HG03139 (cell line): ENCODE data around the gene C1QL3.

Experiments
- ATAC-seq: cut with Tn5 transposase; IDR thresholded peaks from one replicate; pipeline ENCODE4 v1.9.1; 2021; ENCODE audit not compliant: unreplicated experiment

Gene C1QL3

DNA sequence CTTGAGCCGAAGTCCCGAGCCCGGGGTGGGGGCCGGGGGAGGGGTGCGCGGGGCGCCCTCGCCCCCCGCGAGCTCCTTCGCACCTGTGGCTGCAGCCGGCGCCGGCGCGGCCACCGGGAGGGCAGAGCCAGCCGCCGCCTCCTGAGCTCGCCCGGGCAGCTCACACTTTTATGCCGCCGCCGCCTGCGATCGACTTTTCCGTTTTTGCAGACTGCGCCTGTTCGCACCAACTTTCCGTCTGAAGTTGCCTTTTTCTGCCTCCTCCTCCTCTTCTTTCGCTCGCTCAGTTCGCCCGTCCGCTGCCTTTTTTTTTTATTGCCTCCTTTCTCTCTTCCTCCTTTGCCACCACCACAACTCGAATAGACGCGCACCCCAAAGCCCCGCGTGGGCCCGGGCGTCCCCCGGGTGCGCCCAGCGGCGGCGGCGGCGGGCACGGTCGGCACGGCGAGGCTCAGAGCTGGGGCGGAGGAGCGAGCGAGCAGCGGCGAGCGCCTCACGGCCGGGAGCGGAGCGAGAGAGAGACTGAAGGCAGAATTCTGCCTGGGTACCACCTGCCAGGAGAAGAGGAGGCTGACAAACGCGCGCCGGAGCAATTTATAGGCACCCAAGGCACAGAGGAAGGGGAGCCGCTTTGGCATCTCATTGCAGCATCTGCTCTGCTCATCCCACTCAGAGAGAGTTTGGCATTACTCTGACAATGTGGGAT lies at the start of gene C1QL3:
C1QL3 (minus strand) TSS at position 569 of the 706 bp plus-strand sequence. CDS start 814 bp downstream, outside the sequence.
- peak; percentile 35 for ATAC-seq

DNA sequence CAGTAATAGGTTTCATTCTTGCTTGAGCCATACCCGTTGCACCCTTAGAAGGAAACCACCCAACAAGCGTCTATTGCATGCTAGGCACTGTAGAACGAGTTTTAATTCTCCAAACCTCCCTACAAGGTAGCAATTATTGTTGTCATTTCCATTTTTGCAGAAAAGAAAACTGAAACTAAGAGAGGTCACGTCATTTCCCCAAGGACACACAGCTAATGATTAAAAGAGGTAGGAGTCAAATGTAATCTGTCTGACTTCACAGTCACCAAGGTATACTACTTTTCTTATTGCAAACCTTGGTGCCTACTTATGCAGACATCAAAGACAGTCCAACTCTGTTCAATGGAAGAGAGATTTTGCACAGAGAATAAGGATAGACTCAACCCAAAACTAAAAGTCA lies 49.1 kb upstream of the C1QL3 start:
- ATAC-seq: peak; percentile 91

DNA sequence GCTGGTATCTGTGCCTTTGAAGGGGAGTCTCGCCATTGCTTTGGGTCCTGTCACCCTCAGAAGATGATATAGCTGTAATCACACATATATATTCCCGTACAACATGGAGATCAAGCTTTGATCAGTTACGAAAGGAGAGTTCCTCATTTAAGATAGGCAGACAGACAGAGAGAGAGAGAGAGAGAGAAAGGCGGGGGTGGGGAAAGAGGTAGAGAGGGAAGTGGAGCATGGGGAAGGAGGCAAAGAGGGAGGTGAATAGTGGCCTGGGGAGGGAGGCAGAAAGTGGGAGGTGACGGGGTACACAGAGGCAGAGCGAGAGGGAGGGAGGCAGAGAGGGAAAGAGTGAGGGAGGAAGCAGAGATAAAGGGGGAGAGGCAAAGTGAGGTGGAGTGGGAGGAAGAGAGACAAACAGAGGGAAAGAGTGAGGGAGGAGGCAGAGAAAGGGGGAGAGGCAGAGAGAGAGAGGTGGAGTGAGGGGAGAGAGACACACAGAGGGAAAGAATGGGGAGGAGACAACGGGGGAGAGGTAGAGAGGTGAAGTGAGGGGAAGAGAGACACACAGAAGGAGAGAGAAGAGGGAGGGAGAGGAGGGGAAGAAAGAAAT lies 44.6 kb upstream of the C1QL3 start:
- ATAC-seq: no peak

DNA sequence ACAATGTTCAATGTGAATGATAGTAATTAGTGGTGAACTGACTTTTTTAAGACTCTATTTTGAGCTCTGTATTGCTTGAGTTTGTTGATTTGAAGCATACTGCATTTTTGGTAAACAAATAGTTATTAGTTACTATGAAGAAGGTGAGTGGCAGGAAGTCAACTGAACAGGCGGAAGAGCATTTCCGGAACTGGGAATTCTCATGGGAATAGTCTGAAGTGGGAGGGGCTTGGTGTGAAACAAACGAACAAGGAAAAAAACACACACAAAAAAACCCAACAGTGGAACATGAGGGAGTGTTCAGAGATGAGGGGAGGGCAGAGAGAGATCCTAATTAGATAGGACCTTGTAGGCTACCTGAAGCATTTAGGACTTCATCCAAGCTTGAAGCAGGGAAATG lies 43.9 kb upstream of the C1QL3 start:
- no peak for ATAC-seq

DNA sequence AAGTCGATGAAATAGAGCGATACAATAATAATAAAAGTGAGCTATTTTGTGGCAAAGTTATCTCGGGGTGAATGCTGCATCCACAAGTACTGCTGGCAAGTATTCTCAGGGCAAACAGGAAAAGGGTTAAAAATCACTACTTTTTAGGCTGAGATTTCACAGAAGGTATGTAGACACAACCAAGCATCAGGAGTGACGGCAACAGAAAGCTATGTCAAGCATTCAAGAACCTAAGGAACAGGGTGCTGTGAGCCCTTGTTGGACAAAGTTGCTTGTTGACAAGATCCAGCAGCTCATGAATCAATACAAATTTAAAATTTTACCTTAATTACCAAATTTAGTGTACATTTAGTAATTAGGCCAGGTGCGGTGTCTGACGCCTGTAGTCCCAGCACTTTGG lies 41.2 kb upstream of the C1QL3 start:
- no peak for ATAC-seq

DNA sequence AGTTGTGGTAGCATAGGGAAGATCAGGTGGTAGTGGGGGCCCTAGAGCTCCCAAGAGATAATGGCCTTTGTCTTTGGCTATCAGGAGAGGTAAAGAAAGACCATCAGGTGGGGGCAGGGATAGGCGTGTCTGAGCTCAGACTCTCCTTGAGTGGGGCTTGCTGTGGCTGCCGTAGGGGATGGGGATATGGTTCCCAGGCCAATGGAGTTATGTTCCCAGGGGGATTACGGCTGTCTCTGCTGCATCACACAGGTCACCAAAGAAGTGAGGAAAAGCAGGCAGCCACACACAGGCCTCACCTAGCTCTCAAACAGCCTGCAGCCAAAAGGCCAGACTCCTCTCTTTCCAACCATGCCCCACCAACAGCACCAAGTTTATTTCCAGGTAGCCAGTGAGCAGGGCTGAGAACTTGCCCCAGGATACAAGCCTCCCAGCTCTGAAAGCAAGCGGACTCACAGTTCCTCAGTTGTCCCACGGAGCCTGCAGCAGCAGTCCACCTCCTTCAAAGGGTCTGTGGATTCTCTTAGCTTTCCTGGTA lies 37.6 kb upstream of the C1QL3 start:
- no peak for ATAC-seq

DNA sequence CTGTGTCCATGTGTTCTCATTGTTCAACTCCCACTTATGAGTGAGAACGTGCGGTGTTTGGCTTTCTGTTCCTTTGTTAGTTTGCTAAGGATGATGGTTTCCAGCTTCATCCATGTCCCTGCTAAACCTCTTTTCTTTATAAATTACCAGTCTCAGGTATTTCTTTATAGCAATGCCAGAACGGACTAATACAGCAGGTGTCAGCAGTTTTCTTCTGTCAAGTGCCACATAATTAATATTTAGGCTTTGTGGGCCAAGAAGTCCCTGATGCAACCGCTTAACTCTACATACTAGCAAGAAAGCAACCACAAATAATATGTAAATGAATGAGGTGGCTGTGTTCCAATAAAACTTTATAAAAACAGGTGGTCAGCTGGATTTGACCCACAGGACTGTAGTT lies 26.3 kb upstream of the C1QL3 start:
- no peak for ATAC-seq

DNA sequence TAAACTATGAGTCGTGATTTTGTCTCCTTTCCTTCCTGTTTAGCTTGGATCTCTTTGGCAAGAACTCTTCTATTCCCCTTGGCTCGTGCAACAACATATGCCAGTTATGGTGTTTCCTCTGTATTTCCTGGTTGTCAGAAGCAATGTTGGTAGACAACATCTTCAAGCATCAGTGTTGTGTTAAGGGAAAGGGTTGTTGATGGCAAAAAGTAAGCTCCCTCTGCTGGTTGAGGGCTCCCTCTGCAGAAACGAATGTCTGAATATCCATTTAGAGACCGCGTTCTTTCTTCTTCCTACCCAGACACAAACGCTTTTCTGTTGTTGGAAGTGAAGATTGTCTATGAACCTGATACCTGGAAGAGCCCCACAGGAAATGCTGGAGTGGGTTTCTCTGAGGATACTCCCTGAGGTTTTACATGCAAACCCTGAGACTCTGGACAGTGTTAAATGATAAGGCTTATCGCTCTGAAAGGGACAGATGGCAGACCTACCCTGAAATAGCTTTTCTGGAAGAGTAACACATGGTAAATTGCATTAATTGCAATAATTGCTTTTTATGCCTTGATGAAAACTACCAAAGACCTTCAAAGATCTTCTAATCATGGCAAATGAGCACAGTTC lies 23.5 kb upstream of the C1QL3 start:
- ATAC-seq: peak; percentile 81

DNA sequence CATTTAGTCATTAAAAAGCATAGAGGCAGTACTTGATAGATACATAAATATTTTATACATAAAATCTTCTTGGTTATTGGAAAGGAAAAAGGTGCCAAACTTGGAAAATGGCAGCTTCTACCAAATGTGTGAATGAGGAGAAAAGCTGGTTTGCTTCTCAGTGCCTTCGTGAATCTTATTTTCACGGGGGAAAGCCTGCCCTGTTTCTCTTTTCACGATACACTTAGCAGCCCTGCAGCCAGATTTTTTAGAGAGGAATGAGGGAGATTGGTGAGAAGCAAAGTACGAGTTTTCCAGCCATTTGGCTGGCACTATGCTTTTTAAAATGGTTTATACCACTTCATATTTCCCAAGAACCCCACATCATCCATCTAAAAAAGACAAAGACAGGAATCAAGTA lies 22.9 kb upstream of the C1QL3 start:
- ATAC-seq: no peak

DNA sequence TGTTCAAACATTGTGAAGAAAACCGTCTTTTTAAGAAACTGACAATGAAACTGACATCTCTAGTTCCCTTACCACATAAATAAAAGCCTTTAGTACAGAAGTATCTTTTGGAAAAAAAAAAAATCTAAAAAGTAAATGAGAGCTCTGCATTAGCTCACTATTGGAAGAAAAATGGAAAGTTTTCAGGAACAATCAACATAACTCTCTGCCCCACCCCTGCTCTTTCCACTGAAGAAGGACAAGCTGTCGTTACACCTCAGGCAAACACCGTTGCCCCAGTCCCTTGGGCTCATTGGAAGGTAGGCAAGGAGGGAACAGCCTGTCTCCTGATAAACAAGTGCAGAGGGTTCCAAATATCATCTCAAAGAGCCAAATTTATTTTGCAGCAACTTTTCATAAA lies 22.4 kb upstream of the C1QL3 start:
- no peak for ATAC-seq

DNA sequence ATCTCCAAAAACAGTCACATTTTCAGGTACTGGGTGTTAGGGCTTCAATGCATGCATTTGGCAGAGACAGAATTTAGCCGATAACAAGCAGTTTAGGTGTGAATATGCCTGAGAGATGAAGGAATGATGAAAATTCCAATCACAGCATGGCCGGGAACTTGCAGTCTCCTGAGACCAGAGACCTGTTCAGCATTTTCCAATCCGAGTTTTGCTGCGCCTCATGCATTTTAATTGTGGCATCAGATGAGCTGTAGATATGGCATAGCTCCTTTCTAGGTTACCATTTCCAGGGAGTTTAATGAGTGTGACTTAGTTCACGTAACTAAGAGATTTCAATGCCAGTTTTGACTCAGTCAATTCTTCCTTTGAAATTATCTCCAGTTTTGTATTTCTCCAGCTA lies 14.5 kb upstream of the C1QL3 start:
- no peak for ATAC-seq

DNA sequence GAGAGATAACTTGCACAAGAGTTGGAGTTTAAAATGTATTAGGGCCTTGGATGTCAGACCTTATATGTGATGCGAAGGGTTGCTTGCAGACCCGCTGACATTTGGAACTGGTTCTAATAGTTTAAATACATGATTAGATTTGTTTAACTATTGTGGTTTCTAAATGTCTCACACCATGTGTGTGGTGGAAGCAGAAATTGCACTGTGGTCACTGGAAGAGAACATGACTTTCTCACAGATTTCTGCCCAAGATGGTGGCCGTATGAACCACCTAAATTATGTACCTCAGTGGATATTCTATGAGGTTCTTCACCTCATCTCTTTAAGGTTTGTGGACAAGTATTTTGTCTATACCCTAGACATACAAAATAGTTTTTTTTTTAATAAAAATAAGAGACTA lies 8.2 kb upstream of the C1QL3 start:
- no peak for ATAC-seq

DNA sequence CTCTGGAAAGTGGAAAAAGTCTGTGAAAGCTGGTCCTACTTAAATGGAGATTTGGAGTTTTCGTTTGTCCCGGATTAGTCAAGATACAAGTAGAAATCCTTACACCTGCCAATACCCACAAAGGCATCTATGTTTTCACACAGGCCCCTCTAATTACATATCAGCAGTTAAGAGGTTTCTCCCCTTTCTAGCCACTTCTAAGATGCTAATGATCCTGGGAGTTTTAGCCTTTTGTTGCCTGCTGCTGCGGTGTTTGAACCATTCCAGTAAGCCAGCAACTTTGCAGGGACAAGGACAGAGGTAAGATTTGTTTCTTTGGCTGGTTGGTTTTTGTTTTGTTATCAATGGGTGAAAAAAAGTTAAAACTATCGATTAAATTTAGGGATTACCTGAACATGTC lies 5.8 kb upstream of the C1QL3 start:
- ATAC-seq: no peak

DNA sequence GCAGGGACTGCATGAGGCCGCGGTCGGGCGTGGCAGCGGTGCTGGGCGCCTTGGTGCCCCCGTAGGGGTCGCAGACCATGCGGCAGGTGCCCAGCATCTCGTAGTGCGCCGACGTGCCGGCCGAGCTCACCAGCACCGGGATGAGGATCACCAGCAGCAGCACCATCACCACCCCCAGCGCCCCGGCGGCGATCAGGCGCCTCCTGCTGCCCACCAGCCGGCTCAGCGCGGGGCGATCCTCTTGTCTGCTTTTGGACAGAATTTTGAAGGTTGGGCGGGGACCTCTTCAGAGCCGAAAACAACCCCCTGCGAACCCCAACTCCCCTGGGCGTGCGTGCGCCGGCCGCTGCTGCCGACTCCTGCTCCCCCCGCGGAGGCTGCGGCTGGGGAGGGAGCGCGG lies 779 bp downstream of the C1QL3 start:
- peak; percentile 65 for ATAC-seq

DNA sequence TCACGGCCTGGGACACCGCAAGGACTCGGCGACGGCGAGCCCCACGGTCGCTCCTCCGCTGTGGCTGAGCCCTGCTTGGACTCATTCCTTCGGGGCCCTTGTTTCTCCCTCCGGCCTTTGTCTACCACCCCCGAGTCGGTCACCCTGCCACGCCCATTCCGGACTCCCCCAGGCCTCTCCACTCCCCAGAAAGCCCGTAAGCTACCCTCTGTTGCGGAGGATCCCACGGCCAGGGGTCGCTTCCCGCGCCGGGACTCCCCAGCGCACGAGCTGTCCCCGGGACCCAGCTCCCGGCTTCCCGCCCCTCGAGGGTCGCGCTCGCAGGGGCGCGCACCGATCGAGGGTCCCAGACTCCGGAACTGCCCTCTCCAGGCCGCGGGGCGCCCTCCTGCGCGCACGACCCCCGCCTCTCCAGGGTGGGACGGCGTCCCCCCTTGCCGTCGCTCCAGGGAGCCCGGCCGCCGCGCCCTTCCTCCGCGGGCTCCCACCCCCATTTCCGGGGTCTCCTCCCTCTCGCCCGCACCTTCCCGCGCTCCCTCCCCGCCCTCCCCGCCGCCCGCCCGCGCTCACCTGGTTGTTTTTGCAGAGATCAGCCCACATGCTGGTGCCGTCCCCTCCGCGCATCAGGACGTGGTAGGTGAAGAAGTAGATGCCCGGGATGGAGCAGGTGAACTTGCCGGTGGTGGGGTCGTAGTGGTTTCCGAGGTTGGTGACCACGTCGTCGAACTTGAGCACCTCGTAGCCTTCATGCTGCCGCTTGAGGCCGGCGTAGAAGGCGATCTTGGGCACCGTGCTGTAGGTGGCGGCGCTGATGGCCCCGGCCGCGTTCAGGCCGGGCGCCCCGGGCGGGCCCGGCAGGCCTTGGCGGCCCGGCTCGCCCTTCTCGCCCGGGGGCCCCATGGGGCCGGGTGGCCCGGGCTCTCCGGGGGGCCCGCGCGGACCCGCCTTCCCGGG lies 1.5 kb downstream of the C1QL3 start:
- ATAC-seq: peak; percentile 24

DNA sequence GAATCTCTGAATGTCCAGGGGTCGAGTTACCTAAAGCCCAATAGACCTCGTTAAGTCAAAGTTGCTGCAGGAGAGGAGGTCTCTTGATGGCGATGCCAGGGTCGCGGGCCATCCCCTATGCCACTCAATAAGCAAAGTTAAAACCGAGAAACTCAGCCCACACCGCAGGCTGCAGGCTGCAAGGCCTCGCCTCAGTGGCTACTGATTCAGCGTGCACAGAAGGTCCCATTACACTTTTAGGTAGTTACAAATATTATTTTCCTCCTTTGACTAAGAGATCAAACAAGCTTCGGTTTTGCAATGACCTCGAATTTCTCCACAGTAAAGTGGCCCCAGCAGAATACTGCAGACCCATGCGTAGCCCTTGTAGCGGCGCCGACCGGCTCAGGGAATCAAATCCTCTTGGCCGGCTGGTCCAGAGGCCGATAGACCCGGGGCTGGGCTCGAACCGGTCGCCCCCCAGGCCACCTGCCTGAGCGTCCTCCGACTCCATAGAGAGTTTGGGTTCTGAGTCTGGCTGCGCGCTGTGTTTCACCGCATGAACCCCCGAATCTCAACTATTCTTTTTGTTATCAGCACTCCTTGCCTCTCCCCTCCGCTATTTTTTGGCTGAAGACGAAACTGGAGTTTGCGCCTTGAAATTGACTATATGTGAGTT lies 2.3 kb downstream of the C1QL3 start:
- ATAC-seq: no peak

DNA sequence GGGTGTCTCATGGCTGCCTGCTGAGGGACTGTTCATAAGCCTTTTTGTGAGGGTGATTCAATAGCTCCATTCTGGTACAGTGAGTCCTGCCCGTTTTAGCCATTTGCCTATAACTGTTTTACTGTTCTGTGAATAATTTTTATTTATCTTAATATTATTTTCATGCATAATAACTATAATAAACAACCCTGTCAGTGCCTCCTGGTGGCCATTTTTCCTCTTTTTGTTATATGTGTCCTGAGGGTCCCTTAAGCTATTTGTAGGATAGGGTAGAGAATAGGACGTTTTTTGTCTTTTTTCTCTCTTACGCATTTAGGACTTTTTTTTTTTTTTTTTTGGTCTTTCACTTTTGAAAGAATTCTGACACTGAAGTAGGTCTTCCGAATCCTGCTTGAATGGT lies 2.9 kb downstream of the C1QL3 start:
- ATAC-seq: no peak

DNA sequence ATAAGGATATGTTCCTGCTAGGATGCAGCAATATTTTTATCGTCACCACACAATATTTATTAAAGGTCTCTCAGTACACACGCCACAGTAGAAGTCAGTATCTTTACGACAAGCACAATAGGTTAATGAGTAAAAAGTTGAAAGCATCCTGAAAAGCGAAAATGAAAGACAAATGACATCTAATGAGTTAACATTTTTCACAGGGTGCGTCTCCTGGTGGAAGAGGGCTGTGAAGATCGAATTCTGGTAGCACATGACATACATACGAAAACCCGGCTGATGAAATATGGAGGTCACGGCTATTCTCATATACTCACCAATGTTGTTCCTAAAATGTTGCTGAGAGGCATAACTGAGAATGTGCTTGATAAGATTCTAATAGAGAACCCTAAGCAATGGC lies 10.8 kb downstream of the C1QL3 start:
- no peak for ATAC-seq

DNA sequence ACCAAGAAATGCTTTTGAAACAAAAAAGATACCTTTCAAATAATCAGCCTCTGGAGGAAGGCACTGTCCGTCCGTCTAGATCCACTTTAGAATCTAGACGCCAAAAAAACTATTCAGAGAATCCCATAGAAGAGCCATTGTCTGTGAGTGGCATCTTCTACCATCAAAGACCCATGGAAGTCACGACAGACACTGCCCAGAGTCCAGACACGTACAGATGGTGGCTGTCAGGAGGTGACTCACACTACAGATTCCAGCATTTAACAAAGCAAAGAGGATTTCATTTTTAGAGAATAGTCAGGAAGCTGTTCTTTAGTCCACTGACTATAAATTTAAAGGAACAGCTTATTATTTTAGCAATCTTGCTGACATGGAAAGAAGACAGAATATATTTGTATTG lies 11.7 kb downstream of the C1QL3 start:
- no peak for ATAC-seq

DNA sequence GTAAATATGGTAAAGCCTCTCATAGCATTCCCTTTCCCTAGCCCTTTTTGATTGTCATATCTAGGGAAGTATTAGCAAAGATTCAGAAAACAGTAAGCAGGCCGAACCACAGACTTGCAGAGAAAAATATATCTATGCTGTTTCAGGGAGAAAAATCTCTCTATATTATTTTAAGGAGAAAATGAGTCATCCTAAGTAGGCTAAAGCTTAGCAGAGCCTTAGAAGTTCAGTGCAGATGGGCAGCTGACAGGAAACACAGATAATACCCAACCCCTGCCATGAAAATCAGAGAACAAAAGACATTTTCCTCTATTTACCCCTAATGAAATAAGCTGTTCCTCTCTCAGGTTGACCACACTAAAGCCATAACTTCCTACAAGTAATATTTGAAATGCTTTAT lies 16.5 kb downstream of the C1QL3 start:
- no peak for ATAC-seq

DNA sequence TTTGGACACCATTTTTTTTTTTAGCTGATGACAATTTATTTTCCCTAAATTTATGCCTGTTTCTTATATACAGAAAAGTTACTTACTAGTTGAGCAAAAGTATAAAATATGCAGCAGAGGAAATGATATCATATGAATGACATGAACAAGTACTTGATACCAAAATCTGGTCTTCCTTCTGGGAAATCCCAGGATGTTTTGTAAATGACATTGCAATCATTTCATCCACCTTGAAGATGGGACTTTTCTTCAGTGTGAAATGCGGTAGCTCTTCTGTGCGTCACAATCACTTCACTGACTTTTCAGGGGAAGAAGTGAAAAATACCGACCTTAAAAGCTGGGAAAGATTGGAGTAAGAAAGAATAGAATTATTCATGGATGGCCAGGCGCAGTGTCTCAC lies 23.8 kb downstream of the C1QL3 start:
- no peak for ATAC-seq
